Adipocyte (in vitro differentiated cells): ENCODE results near the gene PLCL2.

ENCODE experiments used
- DNase-seq: peaks from one replicate; pipeline ENCODE4 v3.0.0-alpha.2; 2015; ENCODE audit warnings: low read depth
- H3K27me3 ChIP-seq: replicated peaks from 2 replicates; pipeline ENCODE4 v1.7.0; 2013; ENCODE audit warnings: mild to moderate bottlenecking, low read length, moderate library complexity; ENCODE audit not compliant: control insufficient read depth, insufficient read depth
- H3K36me3 ChIP-seq: 2 replicates; pipeline ENCODE4 v1.7.0; 2013; ENCODE audit warnings: low read length, mild to moderate bottlenecking, moderate library complexity; ENCODE audit not compliant: control insufficient read depth, insufficient read depth, severe bottlenecking
- H3K4me1 ChIP-seq: 2 replicates; pipeline ENCODE4 v1.7.0; 2013; ENCODE audit warnings: mild to moderate bottlenecking, low read length, moderate library complexity; ENCODE audit not compliant: control insufficient read depth, insufficient read depth
- H3K4me3 ChIP-seq: 2 replicates; pipeline ENCODE4 v1.7.0; 2013; ENCODE audit warnings: mild to moderate bottlenecking, low read length, moderate library complexity
- H3K9ac ChIP-seq: 2 replicates; pipeline ENCODE4 v1.7.0; 2013; ENCODE audit warnings: mild to moderate bottlenecking, low read length, moderate library complexity
- H3K9me3 ChIP-seq: 2 replicates; pipeline ENCODE4 v1.7.0; 2013; ENCODE audit warnings: mild to moderate bottlenecking, low read length, moderate library complexity; ENCODE audit not compliant: control insufficient read depth

PLCL2 gene

GRCh38 chr3:16928386-16929132 lies 43.8 kb downstream of the PLCL2 start:
- no peaks in the 10 kb centered on the region for H3K36me3 ChIP-seq
- H3K9me3 ChIP-seq: peaks cover 2% of the 10 kb centered on the region
- no peak overlapping the region for H3K9ac ChIP-seq
- H3K27me3 ChIP-seq: no peaks in the 10 kb centered on the region
- H3K4me3 ChIP-seq: no peak overlapping the region
- DNase-seq: no peak
- H3K4me1 ChIP-seq: peaks cover 7% of the 10 kb centered on the region

- H3K9me3 ChIP-seq: peaks cover 2% of the 10 kb centered on the region
- DNase-seq: no peak
These were observed 44.6 kb downstream of the PLCL2 start for GRCh38 chr3:16929311-16929710.

GRCh38 chr3:16932877-16933276 lies 48.1 kb downstream of the PLCL2 start:
- Histone ChIP-seq H3K27me3 (no peaks in the 10 kb centered on the region), H3K9me3 (no peaks in the 10 kb centered on the region), H3K4me3 (no peak overlapping the region), H3K36me3 (no peaks in the 10 kb centered on the region), H3K9ac (no peak overlapping the region), H3K4me1 (peaks cover 18% of the 10 kb centered on the region)
- DNase-seq: no peak

More at GRCh38 chr3:16929311-16929710, 44.6 kb downstream of the PLCL2 start:
- H3K27me3 ChIP-seq: no peaks in the 10 kb centered on the region
- no peaks in the 10 kb centered on the region for H3K36me3 ChIP-seq
- H3K4me3 ChIP-seq: peak overlapping the region; percentile 22
- peaks cover 7% of the 10 kb centered on the region for H3K4me1 ChIP-seq
- no peak overlapping the region for H3K9ac ChIP-seq

- Histone ChIP-seq H3K27me3 (no peaks in the 10 kb centered on the region), H3K4me1 (peaks cover 11% of the 10 kb centered on the region), H3K4me3 (no peak overlapping the region), H3K36me3 (no peaks in the 10 kb centered on the region), H3K9me3 (no peaks in the 10 kb centered on the region), H3K9ac (no peak overlapping the region)
- DNase-seq: no peak
These were observed 51.0 kb downstream of the PLCL2 start for GRCh38 chr3:16935781-16936180.

- no peaks in the 10 kb centered on the region for H3K9me3 ChIP-seq
- no peaks in the 10 kb centered on the region for H3K27me3 ChIP-seq
- no peak for DNase-seq
- H3K9ac ChIP-seq: no peak overlapping the region
- H3K36me3 ChIP-seq: no peaks in the 10 kb centered on the region
- H3K4me1 ChIP-seq: peaks cover 11% of the 10 kb centered on the region
- no peak overlapping the region for H3K4me3 ChIP-seq
These were observed 51.5 kb downstream of the PLCL2 start for GRCh38 chr3:16936233-16936632.

- DNase-seq: no peak
- no peaks in the 10 kb centered on the region for H3K9me3 ChIP-seq
- H3K4me3 ChIP-seq: no peak overlapping the region
- peaks cover 11% of the 10 kb centered on the region for H3K4me1 ChIP-seq
- no peaks in the 10 kb centered on the region for H3K27me3 ChIP-seq
- H3K9ac ChIP-seq: no peak overlapping the region
- H3K36me3 ChIP-seq: no peaks in the 10 kb centered on the region
These were observed 52.0 kb downstream of the PLCL2 start for GRCh38 chr3:16936676-16937230.

GRCh38 chr3:16937326-16937845 lies 52.6 kb downstream of the PLCL2 start:
- Histone ChIP-seq H3K4me3 (no peak overlapping the region), H3K36me3 (no peaks in the 10 kb centered on the region), H3K9me3 (no peaks in the 10 kb centered on the region), H3K27me3 (no peaks in the 10 kb centered on the region), H3K9ac (no peak overlapping the region), H3K4me1 (peaks cover 11% of the 10 kb centered on the region)
- DNase-seq: no peak

- peaks cover 6% of the 10 kb centered on the region for H3K4me1 ChIP-seq
- H3K9ac ChIP-seq: no peak overlapping the region
- H3K4me3 ChIP-seq: no peak overlapping the region
- DNase-seq: no peak
- no peaks in the 10 kb centered on the region for H3K36me3 ChIP-seq
- H3K27me3 ChIP-seq: no peaks in the 10 kb centered on the region
- H3K9me3 ChIP-seq: no peaks in the 10 kb centered on the region
These were observed 56.3 kb downstream of the PLCL2 start for GRCh38 chr3:16940769-16941700.

GRCh38 chr3:16942955-16943354 lies 58.2 kb downstream of the PLCL2 start:
- no peak for DNase-seq
- Histone ChIP-seq H3K36me3 (no peaks in the 10 kb centered on the region), H3K27me3 (no peaks in the 10 kb centered on the region), H3K4me3 (no peak overlapping the region), H3K9me3 (no peaks in the 10 kb centered on the region), H3K4me1 (no peaks in the 10 kb centered on the region), H3K9ac (no peak overlapping the region)

GRCh38 chr3:16943857-16944256 lies 59.1 kb downstream of the PLCL2 start:
- H3K36me3 ChIP-seq: no peaks in the 10 kb centered on the region
- no peak overlapping the region for H3K4me3 ChIP-seq
- H3K27me3 ChIP-seq: no peaks in the 10 kb centered on the region
- no peak for DNase-seq
- H3K9ac ChIP-seq: no peak overlapping the region
- no peaks in the 10 kb centered on the region for H3K4me1 ChIP-seq
- H3K9me3 ChIP-seq: no peaks in the 10 kb centered on the region

- H3K9me3 ChIP-seq: no peaks in the 10 kb centered on the region
- no peaks in the 10 kb centered on the region for H3K4me1 ChIP-seq
- DNase-seq: no peak
- no peaks in the 10 kb centered on the region for H3K36me3 ChIP-seq
- H3K27me3 ChIP-seq: no peaks in the 10 kb centered on the region
- H3K4me3 ChIP-seq: no peak overlapping the region
- H3K9ac ChIP-seq: no peak overlapping the region
These were observed 59.6 kb downstream of the PLCL2 start for GRCh38 chr3:16944356-16944755.
